ENCODE data around the gene ARHGEF16.

Gene ARHGEF16

GRCh38 chr1:3456964-3457909 lies 2.8 kb downstream of the ARHGEF16 start:
- no peaks in the 10 kb centered on the region for H3K9me3 ChIP-seq (ENCODE audit: control insufficient read depth, low read length)
- H3K36me3 ChIP-seq (ENCODE audit: control insufficient read depth, insufficient read depth, low read length), result no peaks in the 10 kb centered on the region
- whole genome bisulfite sequencing, 2 experiments, result 89% methylated on average over 29 of the region's 29 CpGs
- no peak overlapping the region for H3K27ac ChIP-seq (ENCODE audit: insufficient read depth, low read depth, low read length, poor library complexity, severe bottlenecking)
- H3K27me3 ChIP-seq (ENCODE audit: control insufficient read depth, insufficient read depth, low read length, poor library complexity, severe bottlenecking), result peaks cover 6% of the 10 kb centered on the region
- peaks cover 8% of the 10 kb centered on the region for H3K4me1 ChIP-seq (ENCODE audit: control insufficient read depth, insufficient read depth, low read length)
- H3K4me3 ChIP-seq (ENCODE audit: insufficient read depth, low read depth, low read length), result no peak overlapping the region

- H3K36me3 ChIP-seq (ENCODE audit: control insufficient read depth, insufficient read depth, low read length), result no peaks in the 10 kb centered on the region
- H3K4me1 ChIP-seq (ENCODE audit: control insufficient read depth, insufficient read depth, low read length), result peaks cover 8% of the 10 kb centered on the region
- no peak overlapping the region for H3K4me3 ChIP-seq (ENCODE audit: insufficient read depth, low read depth, low read length)
- H3K27me3 ChIP-seq (ENCODE audit: control insufficient read depth, insufficient read depth, low read length, poor library complexity, severe bottlenecking), result peaks cover 6% of the 10 kb centered on the region
- WGBS, 2 experiments, result 80% methylated on average over 17 to 18 of the region's 18 CpGs
- no peaks in the 10 kb centered on the region for H3K9me3 ChIP-seq (ENCODE audit: control insufficient read depth, low read length)
- no peak overlapping the region for H3K27ac ChIP-seq (ENCODE audit: insufficient read depth, low read depth, low read length, poor library complexity, severe bottlenecking)
These were observed 3.7 kb downstream of the ARHGEF16 start for GRCh38 chr1:3457910-3458883.

- Histone ChIP-seq H3K27me3 (ENCODE audit: control insufficient read depth, insufficient read depth, low read length, poor library complexity, severe bottlenecking) (no peaks in the 10 kb centered on the region), H3K36me3 (ENCODE audit: control insufficient read depth, insufficient read depth, low read length) (no peaks in the 10 kb centered on the region), H3K27ac (ENCODE audit: insufficient read depth, low read depth, low read length, poor library complexity, severe bottlenecking) (no peak overlapping the region), H3K4me1 (ENCODE audit: control insufficient read depth, insufficient read depth, low read length) (no peaks in the 10 kb centered on the region), H3K9me3 (ENCODE audit: control insufficient read depth, low read length) (no peaks in the 10 kb centered on the region), H3K4me3 (ENCODE audit: insufficient read depth, low read depth, low read length) (no peak overlapping the region)
- 90 to 91% methylated on average over 24 of the region's 24 CpGs for WGBS, 2 experiments
These were observed 4.8 kb downstream of the ARHGEF16 start for GRCh38 chr1:3459051-3459908.

DNA sequence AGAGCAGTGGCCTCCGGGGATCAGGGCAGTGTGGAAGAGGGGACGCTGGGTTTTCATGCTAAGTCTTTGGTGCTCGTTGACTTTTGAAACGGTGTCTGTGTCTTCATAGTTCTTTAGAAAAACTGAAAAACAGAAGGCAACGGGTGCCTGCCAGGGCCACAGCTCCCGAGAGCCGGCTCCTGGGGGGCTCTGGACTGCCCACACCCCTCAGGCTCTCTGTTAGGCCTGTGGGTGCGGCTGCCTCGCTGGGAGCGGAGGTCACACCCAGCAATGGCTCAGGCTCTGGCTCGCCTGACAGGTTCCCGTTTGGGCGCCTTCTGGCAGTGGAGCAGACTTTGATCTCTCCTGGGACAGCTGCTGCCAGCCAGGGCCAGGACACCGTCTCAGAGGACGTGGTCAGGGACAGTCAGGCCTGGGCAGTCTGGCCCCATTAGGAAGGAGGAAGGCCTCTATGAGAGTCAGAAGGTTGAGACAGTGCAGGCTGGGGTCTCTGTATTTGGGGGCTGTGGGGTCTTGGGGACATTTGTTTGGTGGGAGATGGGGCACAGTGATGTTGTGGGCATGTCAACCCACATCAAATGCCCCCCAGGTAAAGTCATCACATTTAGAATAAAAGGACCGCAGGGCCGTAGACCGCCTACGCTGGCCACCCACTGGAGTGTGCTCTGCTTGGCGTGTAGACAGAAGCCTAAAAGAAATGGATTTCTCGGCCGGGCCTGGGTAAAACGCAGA lies 5.6 kb downstream of the ARHGEF16 start:
- no peak overlapping the region for H3K27ac ChIP-seq (ENCODE audit: insufficient read depth, low read depth, low read length, poor library complexity, severe bottlenecking)
- WGBS, 2 experiments, result 91% methylated on average over 23 of the region's 23 CpGs
- no peaks in the 10 kb centered on the region for H3K4me1 ChIP-seq (ENCODE audit: control insufficient read depth, insufficient read depth, low read length)
- no peak overlapping the region for H3K4me3 ChIP-seq (ENCODE audit: insufficient read depth, low read depth, low read length)
- H3K9me3 ChIP-seq (ENCODE audit: control insufficient read depth, low read length), result no peaks in the 10 kb centered on the region
- no peaks in the 10 kb centered on the region for H3K36me3 ChIP-seq (ENCODE audit: control insufficient read depth, insufficient read depth, low read length)
- no peaks in the 10 kb centered on the region for H3K27me3 ChIP-seq (ENCODE audit: control insufficient read depth, insufficient read depth, low read length, poor library complexity, severe bottlenecking)

- no peak overlapping the region for H3K4me3 ChIP-seq (ENCODE audit: insufficient read depth, low read depth, low read length)
- no peak overlapping the region for H3K27ac ChIP-seq (ENCODE audit: insufficient read depth, low read depth, low read length, poor library complexity, severe bottlenecking)
- no peaks in the 10 kb centered on the region for H3K4me1 ChIP-seq (ENCODE audit: control insufficient read depth, insufficient read depth, low read length)
- 82 to 86% methylated on average over 14 of the region's 14 CpGs for WGBS, 2 experiments
- H3K27me3 ChIP-seq (ENCODE audit: control insufficient read depth, insufficient read depth, low read length, poor library complexity, severe bottlenecking), result no peaks in the 10 kb centered on the region
- H3K36me3 ChIP-seq (ENCODE audit: control insufficient read depth, insufficient read depth, low read length), result no peaks in the 10 kb centered on the region
- H3K9me3 ChIP-seq (ENCODE audit: control insufficient read depth, low read length), result no peaks in the 10 kb centered on the region
These were observed 6.2 kb downstream of the ARHGEF16 start for GRCh38 chr1:3460672-3461131.

DNA sequence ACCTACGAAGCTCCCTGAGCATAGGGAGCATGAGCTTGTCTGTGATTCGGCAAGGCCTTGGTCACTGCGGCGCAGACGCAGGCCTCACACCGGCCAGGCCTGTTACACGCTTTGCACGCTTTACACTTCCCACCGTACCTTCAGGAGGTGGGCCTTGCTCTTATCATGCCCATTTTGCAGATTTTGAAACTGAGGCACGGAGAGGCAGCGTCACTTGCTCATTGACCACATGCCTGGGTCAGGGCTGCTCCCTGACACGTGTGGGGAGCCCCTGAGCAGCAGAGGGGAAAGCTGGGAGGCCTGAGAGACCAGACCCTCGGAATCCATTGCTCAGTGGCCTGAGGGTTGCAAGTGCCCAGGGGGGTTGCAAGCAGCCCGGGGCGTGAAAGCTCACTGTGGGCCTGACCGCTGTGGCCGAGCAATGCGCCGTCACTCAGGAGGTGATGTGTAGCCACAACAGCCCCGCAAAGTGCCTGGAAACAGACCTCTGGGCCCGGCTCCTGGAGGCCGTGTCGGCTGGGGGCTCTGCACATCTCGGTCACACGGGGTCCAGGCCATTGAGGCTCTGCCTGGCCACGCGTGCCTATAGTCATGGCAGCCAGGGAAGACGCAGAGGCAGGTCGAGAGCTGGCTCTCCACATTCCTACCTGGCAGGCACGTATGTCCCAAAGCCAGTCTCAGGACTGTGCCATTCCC lies 6.9 kb downstream of the ARHGEF16 start:
- H3K27me3 ChIP-seq (ENCODE audit: control insufficient read depth, insufficient read depth, low read length, poor library complexity, severe bottlenecking), result no peaks in the 10 kb centered on the region
- WGBS, 2 experiments, result 95 to 96% methylated on average over 30 of the region's 30 CpGs
- H3K36me3 ChIP-seq (ENCODE audit: control insufficient read depth, insufficient read depth, low read length), result no peaks in the 10 kb centered on the region

DNA sequence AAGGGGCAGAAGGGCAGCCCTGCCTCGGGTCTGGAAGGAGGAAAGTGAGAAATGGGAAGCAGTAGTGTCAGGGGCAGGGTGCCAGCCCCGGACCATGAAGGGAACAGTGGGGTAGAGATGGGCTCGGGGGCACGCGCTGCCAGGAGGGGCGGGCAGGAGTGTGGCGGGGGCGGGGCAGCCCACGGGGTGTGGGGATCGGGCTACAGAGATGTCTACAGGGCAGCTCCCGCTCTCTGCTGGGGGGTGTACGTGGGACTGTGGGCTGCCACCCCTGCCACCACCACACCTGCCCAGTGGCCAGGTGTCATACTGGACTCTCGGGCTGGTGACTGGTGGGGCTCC lies 7.4 kb downstream of the ARHGEF16 start:
- Histone ChIP-seq H3K36me3 (ENCODE audit: control insufficient read depth, insufficient read depth, low read length) (no peaks in the 10 kb centered on the region), H3K27me3 (ENCODE audit: control insufficient read depth, insufficient read depth, low read length, poor library complexity, severe bottlenecking) (no peaks in the 10 kb centered on the region), H3K4me1 (ENCODE audit: control insufficient read depth, insufficient read depth, low read length) (no peaks in the 10 kb centered on the region), H3K27ac (ENCODE audit: insufficient read depth, low read depth, low read length, poor library complexity, severe bottlenecking) (no peak overlapping the region), H3K9me3 (ENCODE audit: control insufficient read depth, low read length) (no peaks in the 10 kb centered on the region), H3K4me3 (ENCODE audit: insufficient read depth, low read depth, low read length) (no peak overlapping the region)
- 91 to 95% methylated on average over 13 of the region's 13 CpGs for WGBS, 2 experiments

More for the DNA sequence above, 6.9 kb downstream of the ARHGEF16 start:
- Histone ChIP-seq H3K4me1 (ENCODE audit: control insufficient read depth, insufficient read depth, low read length) (no peaks in the 10 kb centered on the region), H3K9me3 (ENCODE audit: control insufficient read depth, low read length) (no peaks in the 10 kb centered on the region), H3K4me3 (ENCODE audit: insufficient read depth, low read depth, low read length) (no peak overlapping the region), H3K27ac (ENCODE audit: insufficient read depth, low read depth, low read length, poor library complexity, severe bottlenecking) (no peak overlapping the region)

- H3K27ac ChIP-seq (ENCODE audit: insufficient read depth, low read depth, low read length, poor library complexity, severe bottlenecking), result no peak overlapping the region
- 92 to 94% methylated on average over 16 of the region's 16 CpGs for WGBS, 2 experiments
- H3K27me3 ChIP-seq (ENCODE audit: control insufficient read depth, insufficient read depth, low read length, poor library complexity, severe bottlenecking), result no peaks in the 10 kb centered on the region
- no peaks in the 10 kb centered on the region for H3K9me3 ChIP-seq (ENCODE audit: control insufficient read depth, low read length)
- H3K36me3 ChIP-seq (ENCODE audit: control insufficient read depth, insufficient read depth, low read length), result no peaks in the 10 kb centered on the region
- H3K4me3 ChIP-seq (ENCODE audit: insufficient read depth, low read depth, low read length), result no peak overlapping the region
- no peaks in the 10 kb centered on the region for H3K4me1 ChIP-seq (ENCODE audit: control insufficient read depth, insufficient read depth, low read length)
These were observed 8.0 kb downstream of the ARHGEF16 start for GRCh38 chr1:3462356-3463012.

Data from ectodermal cell (in vitro differentiated cells).